DMS 273 (cell line): Measurements from ENCODE around the gene AKR7A2.
"Not testable (repeated sequence)": the region's sequence is repeated elsewhere in the genome, so short reads cannot be mapped to it uniquely, and the experiment has no call there.

ENCODE experiments used
- DNase-seq: peaks from one replicate; lab custom pipeline; 2025; ENCODE audit not compliant: unreplicated experiment; lab: John Stamatoyannopoulos, UW

Gene AKR7A2

GRCh38 chr1:19268445-19268844, 43.5 kb downstream of the AKR7A2 start:
- DNase-seq, result no peak

GRCh38 chr1:19262744-19263143, 49.2 kb downstream of the AKR7A2 start:
- no peak for DNase-seq

GRCh38 chr1:19262047-19262446, 49.9 kb downstream of the AKR7A2 start:
- DNase-seq, result peak; percentile 34

GRCh38 chr1:19260211-19261138, 51.5 kb downstream of the AKR7A2 start:
- peak; percentile 49 for DNase-seq

GRCh38 chr1:19258353-19258752, 53.6 kb downstream of the AKR7A2 start:
- no peak for DNase-seq

- peak; percentile 13 for DNase-seq
Measured at GRCh38 chr1:19257178-19257914, 54.6 kb downstream of the AKR7A2 start.

GRCh38 chr1:19256301-19256700, 55.6 kb downstream of the AKR7A2 start:
- DNase-seq, result not testable (repeated sequence)

GRCh38 chr1:19255288-19255687, 56.7 kb downstream of the AKR7A2 start:
- DNase-seq, result no peak

- no peak for DNase-seq
Measured at GRCh38 chr1:19254416-19254815, 57.5 kb downstream of the AKR7A2 start.
